ENCODE results near the gene LMNA. TPM values are rescaled to one million over a fixed set of nuclear protein-coding genes. Genes with fewer than 3 reads are reported as not detected.
A peak's percentile ranks its signal among the peaks of the same experiment; 100 is the strongest.

LMNA gene
- total and polyA plus RNA-seq, 2 donors (not counting 1 experiment from before 2014, with no cell fraction given), result 19.4 to 28.7 TPM

GRCh38 chr1:156076609-156077429 is 37.7 kb upstream of the LMNA start:
- Mint-ChIP-seq H3K27ac (peak overlapping the region; percentile 73), H3K4me3 (peak overlapping the region; percentile 89)
- POLR2A ChIA-PET, result no interaction called here

More at GRCh38 chr1:156076609-156077429, 37.7 kb upstream of the LMNA start:
- WGBS (ENCODE audit: insufficient coverage), result 68% methylated on average over 71 of the region's 73 CpGs
- CTCF ChIA-PET, result no interaction called here
- H3K4me3 ChIP-seq (ENCODE audit: control extremely low read depth in 1 of 5, extremely low read depth in 1 of 5, insufficient read depth in 1 of 5, low read depth in 2 of 5, low read length in 4 of 5), result peak overlapping the region in 4 of 5 experiments; percentile 33 to 57 (median 54)
- intact Hi-C loops (cut with micrococcal nuclease), result no loop called here
- TF ChIP-seq CTCF (IDR thresholded peaks at IDR 0.05) (no peak), EZH2 (IDR thresholded peaks at IDR 0.05; ENCODE audit: borderline replicate concordance, insufficient read depth, low read depth, low read length, poor library complexity, severe bottlenecking) (no peak)
- H3K36me3 ChIP-seq (replicated peaks in 1 of 2; ENCODE audit: control extremely low read depth in 1 of 2, control insufficient read depth in 1 of 2, extremely low read depth in 1 of 2, insufficient read depth in 2 of 2, low read length in 1 of 2), result no peaks in the 10 kb centered on the region
- H2AFZ ChIP-seq (ENCODE audit: insufficient read depth, low read depth, low read length, poor library complexity, severe bottlenecking), result peak overlapping the region; percentile 74
- H4K20me1 ChIP-seq (ENCODE audit: control insufficient read depth, insufficient read depth, low read length, poor library complexity, severe bottlenecking), result no peaks in the 10 kb centered on the region
- H3K79me2 ChIP-seq (ENCODE audit: control insufficient read depth, insufficient read depth, low read length), result no peaks in the 10 kb centered on the region
- peak overlapping the region; percentile 65 for H3K9ac ChIP-seq (ENCODE audit: low read length)
- Mint-ChIP-seq H3K27me3 (no peaks in the 10 kb centered on the region), H3K4me1 (peaks cover 31% of the 10 kb centered on the region), H3K9me3 (ENCODE audit: insufficient read depth) (no peaks in the 10 kb centered on the region)
- peaks cover 0 to 4% (median 0%) of the 10 kb centered on the region in 3 donors for H3K9me3 ChIP-seq (ENCODE audit: control extremely low read depth in 1 of 3, control insufficient read depth in 2 of 3, insufficient read depth in 1 of 3, low read length in 2 of 3)
- peaks cover 12 to 28% of the 10 kb centered on the region in 2 donors for H3K4me1 ChIP-seq (ENCODE audit: control insufficient read depth in 2 of 2, insufficient read depth in 2 of 2, low read length in 2 of 2)
- H3K27ac ChIP-seq (ENCODE audit: low read length in 2 of 2), result peak overlapping the region in 1 of 2 donors; percentile 39
- peaks cover 0 to 8% (median 3%) of the 10 kb centered on the region in 4 experiments for H3K27me3 ChIP-seq (replicated peaks in 1 of 4; ENCODE audit: control extremely low read depth in 1 of 4, control insufficient read depth in 3 of 4, insufficient read depth in 4 of 4, low read length in 3 of 4)
- H3K4me2 ChIP-seq (replicated peaks; ENCODE audit: low read depth, low read length, poor library complexity, severe bottlenecking), result peak overlapping the region; percentile 77
- ATAC-seq (ENCODE audit: low read depth), result peak; percentile 91
- peak; percentile 66 for DNase-seq
